Activated T-cell treated with anti-CD3 and anti-CD28 coated beads, Interleukin-2, amount 50 U/mL, for 24 hours (primary cell): ENCODE data around the gene GPR6.

Experiments
- DNase-seq: peaks from one replicate; pipeline ENCODE4 v3.0.0-alpha.2; 2020
- H3K27ac Mint-ChIP-seq: 2 replicates; pipeline ENCODE4 v1.8.0; 2020; ENCODE audit warnings: mild to moderate bottlenecking, mixed read lengths
- H3K27me3 Mint-ChIP-seq: 2 replicates; pipeline ENCODE4 v1.8.0; 2020; ENCODE audit warnings: mixed read lengths
- H3K36me3 Mint-ChIP-seq: 2 replicates; pipeline ENCODE4 v1.8.0; 2020; ENCODE audit warnings: low read depth, mixed read lengths
- H3K4me1 Mint-ChIP-seq: 2 replicates; pipeline ENCODE4 v1.8.0; 2020; ENCODE audit warnings: low read depth, mixed read lengths
- H3K4me3 Mint-ChIP-seq: 2 replicates; pipeline ENCODE4 v1.8.0; 2020; ENCODE audit warnings: mild to moderate bottlenecking, moderate library complexity, mixed read lengths
- H3K9me3 Mint-ChIP-seq: 2 replicates; pipeline ENCODE4 v1.8.0; 2020; ENCODE audit warnings: mixed read lengths

Gene GPR6

GRCh38 chr6:109979033-109979921 lies 1.2 kb downstream of the GPR6 start:
- Mint-ChIP-seq H3K27me3 (peaks cover 83% of the 10 kb centered on the region), H3K9me3 (peaks cover 3% of the 10 kb centered on the region), H3K27ac (no peak overlapping the region), H3K4me3 (no peak overlapping the region), H3K4me1 (no peaks in the 10 kb centered on the region), H3K36me3 (no peaks in the 10 kb centered on the region)
- no peak for DNase-seq

GRCh38 chr6:109984410-109984809 lies 6.3 kb downstream of the GPR6 start:
- peaks cover 3% of the 10 kb centered on the region for H3K9me3 Mint-ChIP-seq
- H3K36me3 Mint-ChIP-seq: no peaks in the 10 kb centered on the region
- peaks cover 38% of the 10 kb centered on the region for H3K27me3 Mint-ChIP-seq
- H3K27ac Mint-ChIP-seq: no peak overlapping the region
- DNase-seq: no peak
- no peak overlapping the region for H3K4me3 Mint-ChIP-seq
- no peaks in the 10 kb centered on the region for H3K4me1 Mint-ChIP-seq

- no peaks in the 10 kb centered on the region for H3K9me3 Mint-ChIP-seq
- peaks cover 13% of the 10 kb centered on the region for H3K27me3 Mint-ChIP-seq
- no peaks in the 10 kb centered on the region for H3K4me1 Mint-ChIP-seq
- H3K4me3 Mint-ChIP-seq: no peak overlapping the region
- no peak for DNase-seq
- H3K27ac Mint-ChIP-seq: no peak overlapping the region
- no peaks in the 10 kb centered on the region for H3K36me3 Mint-ChIP-seq
These were observed 9.1 kb downstream of the GPR6 start for GRCh38 chr6:109987196-109987595.

- Mint-ChIP-seq H3K27me3 (peaks cover 9% of the 10 kb centered on the region), H3K9me3 (no peaks in the 10 kb centered on the region), H3K36me3 (no peaks in the 10 kb centered on the region), H3K4me3 (no peak overlapping the region), H3K4me1 (no peaks in the 10 kb centered on the region), H3K27ac (no peak overlapping the region)
- no peak for DNase-seq
These were observed 13.3 kb downstream of the GPR6 start for GRCh38 chr6:109991201-109992101.

GRCh38 chr6:109998159-109998785 lies 20.2 kb downstream of the GPR6 start:
- H3K36me3 Mint-ChIP-seq: no peaks in the 10 kb centered on the region
- no peaks in the 10 kb centered on the region for H3K4me1 Mint-ChIP-seq
- peaks cover 38% of the 10 kb centered on the region for H3K27me3 Mint-ChIP-seq
- no peaks in the 10 kb centered on the region for H3K9me3 Mint-ChIP-seq
- no peak overlapping the region for H3K27ac Mint-ChIP-seq
- DNase-seq: no peak
- H3K4me3 Mint-ChIP-seq: no peak overlapping the region

- Mint-ChIP-seq H3K36me3 (no peaks in the 10 kb centered on the region), H3K27me3 (peaks cover 48% of the 10 kb centered on the region), H3K4me3 (no peak overlapping the region), H3K27ac (no peak overlapping the region), H3K4me1 (no peaks in the 10 kb centered on the region), H3K9me3 (no peaks in the 10 kb centered on the region)
- no peak for DNase-seq
These were observed 21.6 kb downstream of the GPR6 start for GRCh38 chr6:109999740-110000139.

GRCh38 chr6:110002676-110003075 lies 24.6 kb downstream of the GPR6 start:
- H3K36me3 Mint-ChIP-seq: no peaks in the 10 kb centered on the region
- no peak overlapping the region for H3K4me3 Mint-ChIP-seq
- no peaks in the 10 kb centered on the region for H3K4me1 Mint-ChIP-seq
- DNase-seq: no peak
- no peaks in the 10 kb centered on the region for H3K9me3 Mint-ChIP-seq
- no peak overlapping the region for H3K27ac Mint-ChIP-seq
- H3K27me3 Mint-ChIP-seq: peaks cover 53% of the 10 kb centered on the region

GRCh38 chr6:110013386-110013785 lies 35.3 kb downstream of the GPR6 start:
- DNase-seq: no peak
- Mint-ChIP-seq H3K36me3 (no peaks in the 10 kb centered on the region), H3K4me1 (no peaks in the 10 kb centered on the region), H3K9me3 (peaks cover 5% of the 10 kb centered on the region), H3K27me3 (no peaks in the 10 kb centered on the region), H3K27ac (no peak overlapping the region), H3K4me3 (no peak overlapping the region)

GRCh38 chr6:110015206-110015605 lies 37.1 kb downstream of the GPR6 start:
- DNase-seq: no peak
- Mint-ChIP-seq H3K27ac (no peak overlapping the region), H3K36me3 (no peaks in the 10 kb centered on the region), H3K4me3 (no peak overlapping the region), H3K9me3 (peaks cover 5% of the 10 kb centered on the region), H3K27me3 (no peaks in the 10 kb centered on the region), H3K4me1 (peaks cover 2% of the 10 kb centered on the region)

GRCh38 chr6:110017306-110017705 lies 39.2 kb downstream of the GPR6 start:
- DNase-seq: no peak
- no peaks in the 10 kb centered on the region for H3K9me3 Mint-ChIP-seq
- no peaks in the 10 kb centered on the region for H3K36me3 Mint-ChIP-seq
- H3K4me1 Mint-ChIP-seq: peaks cover 12% of the 10 kb centered on the region
- no peak overlapping the region for H3K27ac Mint-ChIP-seq
- no peak overlapping the region for H3K4me3 Mint-ChIP-seq
- H3K27me3 Mint-ChIP-seq: no peaks in the 10 kb centered on the region

GRCh38 chr6:110017946-110018345 lies 39.8 kb downstream of the GPR6 start:
- H3K27me3 Mint-ChIP-seq: no peaks in the 10 kb centered on the region
- H3K9me3 Mint-ChIP-seq: no peaks in the 10 kb centered on the region

GRCh38 chr6:110018486-110018885 lies 40.4 kb downstream of the GPR6 start:
- Mint-ChIP-seq H3K9me3 (no peaks in the 10 kb centered on the region), H3K4me3 (no peak overlapping the region), H3K36me3 (no peaks in the 10 kb centered on the region), H3K27ac (no peak overlapping the region), H3K27me3 (no peaks in the 10 kb centered on the region), H3K4me1 (peaks cover 12% of the 10 kb centered on the region)
- no peak for DNase-seq

More at GRCh38 chr6:110017946-110018345, 39.8 kb downstream of the GPR6 start:
- DNase-seq: no peak
- H3K4me3 Mint-ChIP-seq: no peak overlapping the region
- H3K36me3 Mint-ChIP-seq: no peaks in the 10 kb centered on the region
- H3K4me1 Mint-ChIP-seq: peaks cover 12% of the 10 kb centered on the region
- H3K27ac Mint-ChIP-seq: no peak overlapping the region

- no peaks in the 10 kb centered on the region for H3K36me3 Mint-ChIP-seq
- no peaks in the 10 kb centered on the region for H3K27me3 Mint-ChIP-seq
- no peak overlapping the region for H3K4me3 Mint-ChIP-seq
- H3K4me1 Mint-ChIP-seq: peaks cover 12% of the 10 kb centered on the region
- DNase-seq: no peak
- no peaks in the 10 kb centered on the region for H3K9me3 Mint-ChIP-seq
- H3K27ac Mint-ChIP-seq: no peak overlapping the region
These were observed 42.8 kb downstream of the GPR6 start for GRCh38 chr6:110020888-110021287.

- H3K36me3 Mint-ChIP-seq: no peaks in the 10 kb centered on the region
- no peaks in the 10 kb centered on the region for H3K4me1 Mint-ChIP-seq
- H3K27ac Mint-ChIP-seq: no peak overlapping the region
- no peaks in the 10 kb centered on the region for H3K27me3 Mint-ChIP-seq
- no peak overlapping the region for H3K4me3 Mint-ChIP-seq
- no peak for DNase-seq
- no peaks in the 10 kb centered on the region for H3K9me3 Mint-ChIP-seq
These were observed 51.0 kb downstream of the GPR6 start for GRCh38 chr6:110029144-110029543.
